ENCODE data around the gene CMTM5.

CMTM5 gene

GRCh38 chr14:23355871-23356435 is 20.9 kb upstream of the CMTM5 start:
- Histone ChIP-seq H3K27me3 (ENCODE audit: low read depth, low read length) (0 out of 2 replicates have a peak, but pooled peaks cover 13% of the 10 kb centered on the region), H4K20me1 (ENCODE audit: insufficient read depth, low read length) (no peaks in the 10 kb centered on the region), H3K4me3 (ENCODE audit: low read length) (no peak overlapping the region), H3K4me1 (ENCODE audit: low read length) (no peaks in the 10 kb centered on the region), H3K4me2 (ENCODE audit: low read length) (no peak overlapping the region), H3K36me3 (replicated peaks; ENCODE audit: low read depth, low read length) (no peaks in the 10 kb centered on the region), H2AFZ (ENCODE audit: low read depth, low read length) (no peak overlapping the region), H3K27ac (ENCODE audit: low read length) (no peak overlapping the region), H3K9ac (ENCODE audit: low read length) (no peak overlapping the region), H3K9me3 (ENCODE audit: insufficient read depth, low read length) (no peaks in the 10 kb centered on the region), H3K79me2 (ENCODE audit: low read length) (no peaks in the 10 kb centered on the region)
- no peak for TF ChIP-seq CTCF (IDR thresholded peaks at IDR 0.05; ENCODE audit: low read depth, low read length)
- TF ChIP-seq EZH2phosphoT487 (IDR thresholded peaks at IDR 0.05; ENCODE audit: low read depth): no peak

GRCh38 chr14:23356662-23357061 is 20.2 kb upstream of the CMTM5 start:
- no peaks in the 10 kb centered on the region for H3K79me2 ChIP-seq (ENCODE audit: low read length)
- no peak overlapping the region for H3K9ac ChIP-seq (ENCODE audit: low read length)
- no peaks in the 10 kb centered on the region for H4K20me1 ChIP-seq (ENCODE audit: insufficient read depth, low read length)
- H3K4me1 ChIP-seq (ENCODE audit: low read length): no peaks in the 10 kb centered on the region
- H2AFZ ChIP-seq (ENCODE audit: low read depth, low read length): no peak overlapping the region
- H3K27me3 ChIP-seq (ENCODE audit: low read depth, low read length): 0 out of 2 replicates have a peak, but pooled peaks cover 13% of the 10 kb centered on the region
- no peaks in the 10 kb centered on the region for H3K36me3 ChIP-seq (replicated peaks; ENCODE audit: low read depth, low read length)
- H3K9me3 ChIP-seq (ENCODE audit: insufficient read depth, low read length): no peaks in the 10 kb centered on the region
- no peak overlapping the region for H3K27ac ChIP-seq (ENCODE audit: low read length)
- H3K4me2 ChIP-seq (ENCODE audit: low read length): no peak overlapping the region
- H3K4me3 ChIP-seq (ENCODE audit: low read length): no peak overlapping the region
- no peak for TF ChIP-seq EZH2phosphoT487 (IDR thresholded peaks at IDR 0.05; ENCODE audit: low read depth)
- no peak for TF ChIP-seq CTCF (IDR thresholded peaks at IDR 0.05; ENCODE audit: low read depth, low read length)

GRCh38 chr14:23357261-23357660 is 19.6 kb upstream of the CMTM5 start:
- Histone ChIP-seq H3K27ac (ENCODE audit: low read length) (no peak overlapping the region), H3K9me3 (ENCODE audit: insufficient read depth, low read length) (no peaks in the 10 kb centered on the region), H3K4me2 (ENCODE audit: low read length) (no peak overlapping the region), H3K36me3 (replicated peaks; ENCODE audit: low read depth, low read length) (no peaks in the 10 kb centered on the region), H3K27me3 (ENCODE audit: low read depth, low read length) (0 out of 2 replicates have a peak, but pooled peaks cover 13% of the 10 kb centered on the region), H3K4me1 (ENCODE audit: low read length) (no peaks in the 10 kb centered on the region), H3K79me2 (ENCODE audit: low read length) (no peaks in the 10 kb centered on the region), H2AFZ (ENCODE audit: low read depth, low read length) (no peak overlapping the region), H3K4me3 (ENCODE audit: low read length) (no peak overlapping the region), H4K20me1 (ENCODE audit: insufficient read depth, low read length) (no peaks in the 10 kb centered on the region), H3K9ac (ENCODE audit: low read length) (no peak overlapping the region)
- TF ChIP-seq CTCF (IDR thresholded peaks at IDR 0.05; ENCODE audit: low read depth, low read length) (no peak), EZH2phosphoT487 (IDR thresholded peaks at IDR 0.05; ENCODE audit: low read depth) (no peak)

GRCh38 chr14:23358042-23358441 is 18.8 kb upstream of the CMTM5 start:
- Histone ChIP-seq H3K9ac (ENCODE audit: low read length) (no peak overlapping the region), H3K27ac (ENCODE audit: low read length) (no peak overlapping the region), H3K4me3 (ENCODE audit: low read length) (no peak overlapping the region), H3K79me2 (ENCODE audit: low read length) (no peaks in the 10 kb centered on the region), H3K4me2 (ENCODE audit: low read length) (no peak overlapping the region), H4K20me1 (ENCODE audit: insufficient read depth, low read length) (no peaks in the 10 kb centered on the region), H3K27me3 (ENCODE audit: low read depth, low read length) (0 out of 2 replicates have a peak, but pooled peaks cover 13% of the 10 kb centered on the region), H3K36me3 (replicated peaks; ENCODE audit: low read depth, low read length) (no peaks in the 10 kb centered on the region), H2AFZ (ENCODE audit: low read depth, low read length) (no peak overlapping the region), H3K9me3 (ENCODE audit: insufficient read depth, low read length) (no peaks in the 10 kb centered on the region), H3K4me1 (ENCODE audit: low read length) (no peaks in the 10 kb centered on the region)
- TF ChIP-seq EZH2phosphoT487 (IDR thresholded peaks at IDR 0.05; ENCODE audit: low read depth): no peak

Measured in OCI-LY3 (cell line).